ENCODE data around the gene CORO2A.

GRCh38 chr9:98222885-98223691 lies 30.7 kb upstream of the CORO2A start:
- TF ChIP-seq POLR2A (IDR thresholded peaks at IDR 0.05): no peak
- TF ChIP-seq CTCF (IDR thresholded peaks at IDR 0.05): no peak
- TF ChIP-seq POLR2AphosphoS5 (IDR thresholded peaks at IDR 0.05): no peak
